H1 (cell line): ENCODE measurements around the gene ZBTB44.

Experiments used
- ATF3 ChIP-seq: IDR thresholded peaks from 2 replicates; pipeline ENCODE4 v1.6.1; 2011; ENCODE audit warnings: low read depth, mild to moderate bottlenecking, low read length; ENCODE audit not compliant: insufficient read depth
- CBX5 ChIP-seq: fragments of 300-800, 300-1000 bp; sonication (generic); IDR thresholded peaks from 2 replicates; pipeline ENCODE4 v1.7.1; 2016; ENCODE audit warnings: antibody characterized with exemption, low read length, low read depth
- CTCF ChIP-seq, 3 experiments: IDR thresholded peaks; 1 replicate in 2 of 3; 2 replicates in 1 of 3; pipeline versions ENCODE4 v1.5.1 to v1.6.1; 2011; ENCODE audit warnings: low read length in 3 of 3, mild to moderate bottlenecking in 3 of 3, inconsistent platforms in 2 of 3, low read depth in 1 of 3, moderate library complexity in 1 of 3; ENCODE audit not compliant: insufficient read depth in 1 of 3; ENCODE audit errors: control extremely low read depth in 1 of 3
- EGR1 ChIP-seq: IDR thresholded peaks from 2 replicates; pipeline ENCODE4 v1.6.1; 2011; ENCODE audit warnings: low read depth, low read length, borderline replicate concordance
- EZH2 ChIP-seq: fragments of 200-600 bp; sonication (generic); IDR thresholded peaks from 2 replicates; pipeline ENCODE4 v1.7.1; 2012; ENCODE audit warnings: low read depth, mild to moderate bottlenecking, moderate library complexity, low read length, inconsistent platforms; ENCODE audit not compliant: severe bottlenecking
- GTF2F1 ChIP-seq: IDR thresholded peaks from 2 replicates; pipeline ENCODE4 v1.6.1; 2012; ENCODE audit warnings: low read depth, low read length, improper control_type of control experiment, borderline replicate concordance
- JUND ChIP-seq: IDR thresholded peaks from 2 replicates; pipeline ENCODE4 v1.6.1; 2011; ENCODE audit warnings: mild to moderate bottlenecking, improper control_type of control experiment, low read length
- POLR2A ChIP-seq, 2 experiments: IDR thresholded peaks; 1 replicate in 1 of 2; 2 replicates in 1 of 2; pipeline ENCODE4 v1.6.1; 2011; ENCODE audit warnings: low read depth in 2 of 2, low read length in 2 of 2, mild to moderate bottlenecking in 2 of 2; ENCODE audit errors: control extremely low read depth in 1 of 2
- POLR2AphosphoS5 ChIP-seq: IDR thresholded peaks from 2 replicates; pipeline ENCODE4 v1.6.1; 2011; ENCODE audit warnings: low read depth, low read length
- RAD21 ChIP-seq, 2 experiments: IDR thresholded peaks in 1 of 2; conservative IDR thresholded peaks in 1 of 2; 2 replicates each; pipeline ENCODE4 v1.6.1; 2011; ENCODE audit warnings: low read depth in 2 of 2, low read length in 2 of 2, improper control_type of control experiment in 1 of 2, inconsistent platforms in 1 of 2, mild to moderate bottlenecking in 1 of 2, moderate library complexity in 1 of 2
- RXRA ChIP-seq: IDR thresholded peaks from 2 replicates; pipeline ENCODE4 v1.6.1; 2011; ENCODE audit warnings: low read depth, mild to moderate bottlenecking, low read length, moderate library complexity; ENCODE audit not compliant: insufficient read depth
- SIN3A ChIP-seq, 2 experiments: IDR thresholded peaks in 1 of 2; conservative IDR thresholded peaks in 1 of 2; 2 replicates each; pipeline ENCODE4 v1.6.1; 2011 to 2012; ENCODE audit warnings: low read length in 2 of 2, improper control_type of control experiment in 1 of 2, low read depth in 1 of 2, mild to moderate bottlenecking in 1 of 2
- SP1 ChIP-seq: IDR thresholded peaks from 2 replicates; pipeline ENCODE4 v1.6.1; 2011; ENCODE audit warnings: low read depth, low read length
- SRF ChIP-seq: IDR thresholded peaks from 2 replicates; pipeline ENCODE4 v1.6.1; 2011; ENCODE audit warnings: mild to moderate bottlenecking, low read depth, low read length, moderate library complexity

GRCh38 chr11:130278745-130279144 lies 36.0 kb downstream of the ZBTB44 start:
- TF ChIP-seq CTCF (IDR thresholded peaks at IDR 0.05; ENCODE audit: control extremely low read depth in 1 of 3, insufficient read depth in 1 of 3, low read depth in 1 of 3, low read length in 3 of 3) (no peak), EGR1 (no peak), GTF2F1 (no peak), RXRA (no peak), POLR2A (IDR thresholded peaks at IDR 0.05; ENCODE audit: control extremely low read depth in 1 of 2, low read depth in 2 of 2, low read length in 2 of 2) (no peak), SIN3A (conservative IDR thresholded peaks at IDR 0.05 in 1 of 2, IDR thresholded peaks at IDR 0.05 in 1 of 2; ENCODE audit: low read depth in 1 of 2, low read length in 2 of 2) (no peak), RAD21 (IDR thresholded peaks at IDR 0.05 in 1 of 2, conservative IDR thresholded peaks at IDR 0.05 in 1 of 2; ENCODE audit: low read depth in 2 of 2, low read length in 2 of 2) (no peak), POLR2AphosphoS5 (no peak), EZH2 (no peak), CBX5 (no peak), JUND (no peak), ATF3 (no peak), SRF (no peak), SP1 (no peak)
